ENCODE measurements around the gene TAGLN2.

TAGLN2 gene

DNA sequence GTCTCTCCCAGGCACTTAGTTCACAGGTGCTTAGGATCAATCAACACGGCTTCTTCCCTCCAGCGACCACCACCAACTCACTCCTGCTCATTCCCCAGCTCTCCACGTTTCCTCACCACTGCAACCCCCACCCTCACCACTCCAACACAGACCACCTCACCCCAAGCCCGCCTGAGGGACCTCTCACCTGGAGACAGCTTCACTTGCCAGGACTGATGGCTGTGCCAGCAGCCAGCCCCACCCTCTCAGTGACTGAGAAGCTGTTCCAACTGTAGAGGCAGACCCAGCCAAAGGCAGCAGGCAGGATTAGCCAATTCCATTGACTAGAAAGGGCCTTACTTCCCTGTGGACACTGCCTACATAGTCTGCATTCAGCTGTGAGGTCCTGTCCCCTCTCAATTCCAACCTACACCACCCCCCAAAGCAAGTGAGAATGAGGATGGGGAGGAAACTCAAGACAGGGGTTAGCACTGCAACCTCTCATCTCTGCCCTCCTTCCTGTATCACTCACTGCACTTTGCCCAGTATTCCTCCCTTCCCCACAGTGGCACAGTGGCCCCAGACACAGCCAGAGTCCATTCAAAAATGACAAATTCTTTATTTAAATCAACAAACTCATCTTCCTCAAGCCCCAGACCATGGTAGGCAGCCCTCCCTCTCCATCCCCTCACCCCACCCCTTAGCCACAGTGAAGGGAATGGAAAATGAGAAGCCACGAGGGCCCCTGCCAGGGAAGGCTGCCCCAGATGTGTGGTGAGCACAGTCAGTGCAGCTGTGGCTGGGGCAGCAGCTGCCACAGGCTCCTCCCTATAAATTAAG is 7.6 kb downstream of the TAGLN2 start:
- TF ChIP-seq, protein P1, sequence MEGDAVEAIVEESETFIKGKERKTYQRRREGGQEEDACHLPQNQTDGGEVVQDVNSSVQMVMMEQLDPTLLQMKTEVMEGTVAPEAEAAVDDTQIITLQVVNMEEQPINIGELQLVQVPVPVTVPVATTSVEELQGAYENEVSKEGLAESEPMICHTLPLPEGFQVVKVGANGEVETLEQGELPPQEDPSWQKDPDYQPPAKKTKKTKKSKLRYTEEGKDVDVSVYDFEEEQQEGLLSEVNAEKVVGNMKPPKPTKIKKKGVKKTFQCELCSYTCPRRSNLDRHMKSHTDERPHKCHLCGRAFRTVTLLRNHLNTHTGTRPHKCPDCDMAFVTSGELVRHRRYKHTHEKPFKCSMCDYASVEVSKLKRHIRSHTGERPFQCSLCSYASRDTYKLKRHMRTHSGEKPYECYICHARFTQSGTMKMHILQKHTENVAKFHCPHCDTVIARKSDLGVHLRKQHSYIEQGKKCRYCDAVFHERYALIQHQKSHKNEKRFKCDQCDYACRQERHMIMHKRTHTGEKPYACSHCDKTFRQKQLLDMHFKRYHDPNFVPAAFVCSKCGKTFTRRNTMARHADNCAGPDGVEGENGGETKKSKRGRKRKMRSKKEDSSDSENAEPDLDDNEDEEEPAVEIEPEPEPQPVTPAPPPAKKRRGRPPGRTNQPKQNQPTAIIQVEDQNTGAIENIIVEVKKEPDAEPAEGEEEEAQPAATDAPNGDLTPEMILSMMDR (conservative IDR thresholded peaks at IDR 0.05; ENCODE audit: control insufficient read depth, insufficient read depth, low read depth, low read length), result no peak
- no peak for DNase-seq (ENCODE audit: low read depth)
- no peak overlapping the region for H3K4me3 ChIP-seq (ENCODE audit: control insufficient read depth, low read depth, low read length)

DNA sequence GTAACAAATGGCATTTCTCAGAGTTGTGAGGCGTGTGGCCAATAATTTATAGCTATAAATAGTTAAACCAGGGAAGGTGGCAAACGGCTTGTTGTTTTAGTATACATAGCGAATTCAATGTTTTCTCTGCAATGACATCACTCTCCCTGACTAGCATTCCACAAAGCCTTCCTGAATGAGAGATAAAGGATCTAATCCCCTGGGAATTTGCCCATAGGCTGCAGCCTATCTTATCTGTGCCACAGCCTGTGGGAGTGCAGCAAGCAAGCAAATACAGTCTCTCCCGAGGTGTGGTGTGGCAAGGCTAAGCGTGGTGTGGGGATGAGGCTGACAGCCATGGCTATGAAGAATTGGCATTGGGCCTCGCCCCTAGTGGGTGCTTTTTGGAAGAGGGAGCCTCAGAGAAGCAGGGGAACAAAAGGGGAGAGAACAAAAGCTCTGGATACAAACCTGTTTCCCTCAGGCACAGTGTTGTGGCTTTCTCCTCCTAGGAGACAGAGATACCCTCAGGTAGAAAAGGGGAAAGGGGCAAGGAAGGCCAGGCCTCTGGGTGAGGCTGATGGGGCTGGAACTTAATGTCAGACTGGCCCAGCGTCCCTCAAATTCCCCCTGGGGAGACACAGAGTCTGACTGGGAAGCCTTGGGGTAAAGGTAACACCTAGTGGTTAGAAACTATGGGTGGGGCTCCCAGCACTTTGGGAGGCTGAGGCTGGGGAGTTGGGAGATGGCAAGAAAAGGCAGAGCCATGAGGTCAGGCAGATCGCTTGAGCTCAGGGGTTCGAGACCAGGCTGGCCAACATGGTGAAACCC is 8.9 kb downstream of the TAGLN2 start:
- peak; percentile 56 for DNase-seq (ENCODE audit: low read depth)
- TF ChIP-seq, protein P1 (conservative IDR thresholded peaks at IDR 0.05; ENCODE audit: control insufficient read depth, insufficient read depth, low read depth, low read length), result no peak
- H3K4me3 ChIP-seq (ENCODE audit: control insufficient read depth, low read depth, low read length), result no peak overlapping the region

DNA sequence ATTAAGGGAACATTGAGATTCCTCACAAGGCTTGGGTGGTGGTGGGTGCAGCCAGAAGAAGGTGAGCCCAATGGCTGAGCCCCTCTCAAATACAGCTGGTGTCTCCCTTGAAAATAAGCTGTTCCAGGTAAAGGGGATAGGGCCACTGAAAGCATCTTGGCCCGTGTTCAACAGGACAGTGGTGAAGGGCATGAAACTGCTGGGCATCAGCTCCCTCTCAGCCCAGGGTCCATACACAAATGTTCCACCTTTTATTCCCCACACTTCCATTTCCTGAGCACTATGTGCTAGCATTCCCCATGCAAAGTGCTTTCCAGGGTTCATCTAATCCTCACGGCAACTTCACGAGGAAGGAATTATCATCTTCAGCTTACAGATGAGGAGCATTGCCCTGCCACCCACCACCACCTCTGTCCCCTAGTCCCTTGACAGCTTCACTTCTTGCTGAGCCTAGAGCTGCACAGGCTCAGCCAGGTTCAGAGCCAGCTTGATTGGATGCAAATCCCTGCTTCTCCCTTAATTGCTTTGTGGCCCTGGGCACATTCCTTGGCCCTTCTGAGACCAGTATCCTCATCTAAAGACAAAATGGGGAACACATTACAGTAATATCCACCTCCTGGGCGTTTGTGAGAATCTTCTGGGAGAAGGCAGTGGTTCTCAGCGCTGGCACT is 9.6 kb downstream of the TAGLN2 start:
- H3K4me3 ChIP-seq (ENCODE audit: control insufficient read depth, low read depth, low read length), result no peak overlapping the region
- TF ChIP-seq, protein P1 (conservative IDR thresholded peaks at IDR 0.05; ENCODE audit: control insufficient read depth, insufficient read depth, low read depth, low read length), result no peak
- no peak for DNase-seq (ENCODE audit: low read depth)

DNA sequence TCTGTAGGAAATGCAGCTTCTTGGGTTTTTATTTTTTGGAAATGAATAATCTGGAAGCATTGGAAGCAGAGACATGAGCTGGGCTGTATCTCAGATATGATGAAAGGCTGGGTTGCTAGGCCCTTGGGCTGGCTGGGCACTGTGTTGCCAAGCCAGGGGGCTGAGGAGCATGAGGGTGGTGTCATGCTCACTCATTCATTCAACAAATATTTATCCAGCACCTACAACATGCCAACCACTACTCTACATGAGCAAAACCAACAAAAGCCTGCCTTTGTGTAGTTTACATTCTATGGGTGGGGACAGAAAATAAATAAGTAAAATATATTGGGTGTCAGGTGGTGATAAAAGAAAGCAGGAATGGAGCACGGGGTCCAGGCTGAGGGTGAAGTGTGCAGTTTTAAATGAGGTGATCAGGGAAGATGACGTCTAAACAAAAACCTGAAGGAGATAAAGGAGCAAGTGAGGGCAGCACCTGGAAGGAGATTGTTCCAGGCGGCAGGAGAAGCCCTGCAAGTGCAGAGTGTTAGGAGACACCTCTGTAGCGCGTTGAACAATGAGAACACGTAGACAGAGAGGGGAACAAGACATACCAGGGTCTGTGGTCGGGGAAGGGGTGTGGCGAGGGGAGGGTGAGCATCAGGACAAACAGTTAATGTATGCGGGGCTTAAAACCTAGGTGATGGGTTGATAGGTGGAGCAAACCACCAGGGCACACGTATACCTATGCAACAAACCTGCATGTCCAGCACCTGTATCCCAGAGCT is 10.9 kb downstream of the TAGLN2 start:
- TF ChIP-seq, protein P1 (conservative IDR thresholded peaks at IDR 0.05; ENCODE audit: control insufficient read depth, insufficient read depth, low read depth, low read length), result no peak
- no peak for DNase-seq (ENCODE audit: low read depth)
- no peak overlapping the region for H3K4me3 ChIP-seq (ENCODE audit: control insufficient read depth, low read depth, low read length)

DNA sequence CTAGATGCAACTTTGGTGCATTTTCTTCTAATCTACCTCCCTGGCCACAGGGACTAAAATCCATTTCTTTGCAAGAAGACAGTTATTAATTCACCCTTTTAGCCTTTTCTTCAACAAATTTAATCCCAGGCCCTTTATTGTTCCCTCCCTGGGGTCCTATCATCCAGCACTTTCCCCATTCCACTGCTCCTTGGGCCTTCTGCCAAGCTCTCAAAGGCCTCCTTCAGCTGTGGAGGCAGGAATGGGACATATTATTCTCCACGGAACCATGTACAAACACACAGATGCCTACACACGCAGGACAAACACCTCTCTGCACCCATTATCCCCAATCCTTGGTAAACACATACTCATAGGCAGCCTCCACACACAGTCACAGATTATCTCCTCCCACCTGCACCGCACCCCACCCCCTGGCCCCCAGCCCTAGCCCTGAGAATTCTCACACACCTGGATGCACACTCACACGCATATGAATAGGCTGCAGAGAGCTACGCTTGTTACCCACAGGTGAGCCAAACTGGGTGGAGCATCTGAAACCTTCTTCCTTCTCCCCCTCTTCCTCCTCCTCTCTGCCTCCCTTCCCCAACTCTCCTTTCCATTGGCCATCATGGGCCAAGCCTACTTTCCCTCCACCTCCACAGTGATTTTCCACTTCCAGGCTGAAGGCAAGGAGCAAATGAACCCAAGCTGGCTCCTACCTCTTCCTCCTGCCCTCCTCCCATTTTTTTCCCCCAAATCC is 11.7 kb downstream of the TAGLN2 start:
- H3K4me3 ChIP-seq (ENCODE audit: control insufficient read depth, low read depth, low read length), result no peak overlapping the region
- TF ChIP-seq, protein P1 (conservative IDR thresholded peaks at IDR 0.05; ENCODE audit: control insufficient read depth, insufficient read depth, low read depth, low read length), result no peak
- no peak for DNase-seq (ENCODE audit: low read depth)

Measured in fibroblast of mammary gland (primary cell).